Right lobe of liver (tissue), 5 donors: ENCODE data around the gene NUTM1. TPM values are rescaled to one million over a fixed set of nuclear protein-coding genes. Genes with fewer than 3 reads are reported as not detected.

Experiments used
- microRNA counts: library from miRNA; unstranded; fragments of <30 nt; microRNA quantifications from one replicate; lab custom pipeline; 2016
- microRNA-seq, 2 donors: library from miRNA; unstranded; fragments of <30 nt; microRNA quantifications; one replicate each; pipeline ENCODE4, GENCODE V29; 2019 to 2020
- small RNA-seq, 2 experiments: library from RNA; depleted of rRNA; stranded (forward); fragments of <200 nt; gene quantifications; one replicate each; pipeline ENCODE3, GENCODE V24; 2016
- total RNA-seq, 6 experiments: library from RNA; depleted of rRNA in 2 of 6; stranded (reverse); fragments of >200 nt in 2 of 6; fragmentation: NEBNext Ultra II Directional in 3 of 6; extraction: Animal tissue kit (Norgen Biotek cat#: 25700) in 3 of 6; gene quantifications; one replicate each; pipeline versions ENCODE4 v1.1.0 to v1.2.4, GENCODE V29; 2016 to 2023
- donor health status: DM: no; HTN: no; CAD: no.
- donor health status: DM: no; HTN: no; CAD: no.
- donor health status: DM: no; HTN: yes; CAD: no.
- donor health status: DM: no; HTN: yes; CAD: no.

Gene NUTM1
- total RNA-seq, 6 experiments from 2014 or later: not detected

MicroRNAs within 50 kb of the gene (microRNA counts, 767-probe panel; counts per million panel counts)
- 237 counts per million for microRNA hsa-miR-1233 (lab: Ali Mortazavi, UCI)

Small RNA genes lying within 50 kb of the gene (microRNA-seq; reads per million reads assigned to microRNA genes)
- 0 reads per million in 2 donors for gene MIR1233-1

Small RNA genes lying within 50 kb of the gene (small RNA-seq; reads per million reads assigned to genes)
- 0 reads per million in 2 experiments for gene MIR1233-1
- 0 reads per million in 2 experiments for gene RF00019

Other genes starting within 250 kb of the NUTM1 start
- gene EMC7, start 241.5 kb upstream of the NUTM1 start, total RNA-seq: 10 to 100 TPM; 30.4 to 49.4 (median 41.6) TPM
- under 1 TPM; 0.56 to 0.98 (median 0.83) TPM for gene PGBD4, start 241.2 kb upstream of the NUTM1 start, total RNA-seq
- 10 to 100 TPM; 12.4 to 22.4 (median 17.6) TPM for gene KATNBL1, start 133.2 kb upstream of the NUTM1 start, total RNA-seq
- gene EMC4, start 118.3 kb upstream of the NUTM1 start, total RNA-seq: 100 to 1,000 TPM in 1 of 6 experiments, 10 to 100 TPM in 5; 39.3 to 111 (median 49.7) TPM
- 10 to 100 TPM in 1 of 6 experiments, 1 to 10 TPM in 5; 5.6 to 10.9 (median 7.5) TPM for gene SLC12A6, start 5.5 kb upstream of the NUTM1 start, total RNA-seq
- gene NOP10, start 179 bp upstream of the NUTM1 start, total RNA-seq: 100 to 1,000 TPM in 2 of 6 experiments, 10 to 100 TPM in 4; 59.2 to 177 (median 79.2) TPM
- 1 to 10 TPM; 3.2 to 6.7 (median 4.5) TPM for gene LPCAT4, start 23.9 kb downstream of the NUTM1 start, total RNA-seq
- gene GOLGA8A, start 94.5 kb downstream of the NUTM1 start, total RNA-seq: 10 to 100 TPM in 4 of 6 experiments, 1 to 10 TPM in 2; 8.8 to 24.3 (median 16.3) TPM
- gene GOLGA8B, start 240.3 kb downstream of the NUTM1 start, total RNA-seq: 10 to 100 TPM; 21.9 to 53.4 (median 30.8) TPM